Embryonic facial prominence (tissue), 1 donor: ENCODE data around the gene SRBD1.

Experiments
- DNase-seq: peaks from one replicate; pipeline ENCODE4 v3.0.0-alpha.2; 2016; ENCODE audit errors: extremely low spot score

SRBD1 gene

DNA sequence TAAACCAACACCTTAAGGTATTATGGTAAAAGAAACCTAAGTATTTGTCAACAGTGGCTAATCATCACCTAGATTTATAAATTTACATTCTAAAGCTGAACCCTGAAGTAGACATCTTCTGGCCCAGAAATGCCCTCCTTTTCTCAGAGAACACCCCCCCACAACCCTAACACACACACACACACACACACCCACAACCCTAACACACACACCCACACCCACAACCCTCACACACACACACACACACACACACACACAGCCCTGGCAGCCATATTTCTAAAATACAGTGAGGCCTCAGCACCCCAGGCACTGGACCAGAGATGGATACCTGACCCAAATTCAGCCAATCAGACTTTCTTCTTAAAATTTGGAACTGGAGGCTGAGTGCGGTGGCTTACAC, 14.3 kb downstream of the SRBD1 start:
- DNase-seq: no peak

DNA sequence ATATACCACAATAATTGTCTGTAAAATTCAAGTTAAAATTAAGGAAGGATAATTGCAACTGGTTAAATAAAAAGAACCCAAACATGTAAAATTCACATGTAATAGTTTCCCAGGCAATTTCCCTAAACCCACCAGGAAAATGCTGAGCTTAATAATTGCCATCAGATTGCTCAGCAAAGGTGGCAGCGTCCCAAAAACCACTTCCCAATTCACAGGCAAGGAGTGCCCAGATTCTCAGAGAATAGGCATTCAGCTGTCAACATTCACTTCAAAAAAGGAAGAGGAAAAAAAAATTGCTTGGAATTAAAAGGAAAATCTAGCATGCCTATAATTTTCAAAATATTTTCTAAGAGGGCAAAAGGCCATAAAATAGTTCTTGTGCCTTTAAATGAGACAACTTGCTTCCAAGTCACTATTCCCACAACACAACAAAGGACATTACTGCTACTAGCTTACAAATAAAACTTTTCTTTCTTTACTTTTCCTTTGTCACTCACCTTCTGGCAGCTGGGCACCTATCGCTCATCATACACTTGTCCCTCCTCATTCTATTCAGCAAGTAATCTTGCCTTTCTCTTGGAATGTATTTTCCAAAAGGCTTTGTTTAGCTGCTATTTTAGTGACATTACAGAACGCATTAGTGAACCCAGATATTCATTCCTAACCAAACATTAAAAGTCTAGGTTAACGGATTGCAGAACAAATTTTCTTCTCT, 15.2 kb downstream of the SRBD1 start:
- no peak for DNase-seq

DNA sequence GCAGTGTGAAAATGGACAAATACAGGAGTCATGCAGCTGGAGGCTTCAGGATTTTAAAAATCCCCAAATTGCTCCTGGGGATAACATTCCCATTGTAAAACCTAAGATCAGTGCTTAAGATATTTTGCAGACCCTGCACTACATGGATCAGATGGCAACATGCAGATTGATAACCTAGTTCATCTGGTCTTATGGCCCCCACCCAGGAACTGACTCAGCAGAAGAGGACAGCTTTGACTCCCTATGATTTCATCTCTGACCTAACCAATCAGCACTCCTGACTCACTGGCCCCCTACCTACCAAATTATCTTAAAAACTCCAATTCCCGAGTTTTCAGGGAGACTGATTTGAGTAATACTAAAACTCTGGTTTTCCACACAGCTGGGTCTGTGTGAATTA, 20.0 kb downstream of the SRBD1 start:
- no peak for DNase-seq

DNA sequence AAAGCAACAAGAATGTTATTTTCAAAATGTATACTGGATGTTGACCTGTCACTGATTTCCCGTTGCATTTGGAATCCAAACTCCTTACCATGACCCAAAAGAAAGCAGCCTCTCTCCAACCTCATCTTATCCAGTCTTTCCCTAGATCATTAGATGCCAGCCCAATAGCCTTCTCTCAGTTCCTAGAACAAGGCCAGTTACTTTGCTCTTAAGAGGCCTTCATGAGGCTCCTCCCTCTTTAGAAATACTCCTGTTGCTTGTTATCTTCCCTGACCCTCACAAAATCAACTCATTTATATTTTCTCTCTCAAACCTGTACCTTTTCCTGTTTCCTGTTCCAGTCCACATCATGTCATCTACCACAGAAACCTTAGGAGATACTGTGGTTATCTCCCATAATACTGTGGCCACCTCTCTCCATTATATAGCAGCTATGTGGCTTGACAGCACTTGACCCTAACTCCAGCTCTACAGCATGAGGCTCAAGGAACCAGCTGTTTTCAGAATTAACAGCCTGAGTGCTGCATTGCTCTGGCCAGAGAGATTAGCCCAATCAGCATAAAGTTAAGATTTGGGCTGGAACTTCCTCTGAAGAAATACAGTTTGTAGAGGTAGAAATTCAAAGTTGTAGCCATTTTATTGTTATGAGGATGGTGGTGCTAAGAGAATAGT, 22.8 kb downstream of the SRBD1 start:
- DNase-seq: no peak

DNA sequence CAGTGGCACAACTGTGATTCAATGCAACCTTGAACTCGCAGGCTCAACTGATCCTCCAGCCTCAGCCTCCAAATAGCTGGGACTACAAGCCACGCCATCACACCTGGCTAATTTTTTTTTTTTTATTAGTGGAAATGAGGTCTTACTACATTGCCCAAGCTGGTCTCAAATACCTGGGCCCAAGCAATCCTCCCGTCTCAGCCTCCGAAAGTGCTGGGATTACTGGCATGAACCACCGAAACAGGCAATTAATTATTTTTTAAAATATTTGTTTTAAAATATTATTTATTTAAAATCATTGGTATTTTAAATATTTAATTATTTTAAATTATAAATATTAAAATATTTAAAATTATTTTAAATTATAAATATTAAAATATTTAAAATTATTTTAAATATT, 24.5 kb downstream of the SRBD1 start:
- DNase-seq: no peak

DNA sequence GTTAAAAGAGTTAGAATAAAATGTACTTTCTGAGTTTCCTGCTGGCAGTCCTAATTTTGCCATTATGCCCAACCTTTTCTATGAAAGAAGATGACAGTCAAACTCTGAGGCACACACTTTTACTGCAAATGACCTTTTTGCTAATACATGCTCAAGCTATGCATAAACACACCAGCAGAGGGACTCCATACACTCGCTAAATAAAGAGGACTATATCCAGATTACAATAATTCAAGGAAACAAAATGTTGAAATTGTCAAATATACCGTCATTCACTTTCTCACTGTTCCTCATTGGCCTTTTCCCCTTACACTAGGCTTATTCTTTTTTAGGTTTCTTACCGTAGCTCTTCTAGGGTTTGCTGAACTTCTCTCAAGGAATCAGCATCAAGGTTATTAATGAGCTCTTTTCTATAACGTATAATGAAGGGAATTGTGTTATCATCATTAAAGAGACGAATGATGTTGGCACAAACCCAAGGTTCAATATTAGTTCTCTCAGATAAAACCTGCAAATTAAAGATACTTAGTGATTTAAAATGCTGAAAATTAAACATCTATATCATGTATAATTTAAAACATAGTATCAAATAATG, 25.7 kb downstream of the SRBD1 start:
- no peak for DNase-seq

DNA sequence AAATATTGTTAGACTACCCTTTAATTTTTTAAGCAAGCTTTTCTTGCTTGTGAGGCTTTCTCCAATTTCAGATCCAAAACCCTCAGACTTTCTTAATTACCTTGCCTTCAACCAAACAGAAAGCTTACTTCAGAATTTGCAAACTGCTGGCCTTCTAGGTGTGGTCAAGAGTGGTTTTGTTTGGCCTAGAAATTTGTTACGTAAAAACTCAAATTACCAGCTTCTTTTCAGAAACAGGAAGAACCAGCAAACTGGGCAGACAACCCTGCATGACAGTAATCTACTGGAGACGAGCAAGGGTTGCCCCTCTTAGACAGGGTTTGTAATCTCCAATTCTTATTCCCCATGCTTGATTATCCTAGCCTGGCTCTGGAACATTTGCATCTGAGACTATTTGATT, 27.1 kb downstream of the SRBD1 start:
- DNase-seq: no peak

DNA sequence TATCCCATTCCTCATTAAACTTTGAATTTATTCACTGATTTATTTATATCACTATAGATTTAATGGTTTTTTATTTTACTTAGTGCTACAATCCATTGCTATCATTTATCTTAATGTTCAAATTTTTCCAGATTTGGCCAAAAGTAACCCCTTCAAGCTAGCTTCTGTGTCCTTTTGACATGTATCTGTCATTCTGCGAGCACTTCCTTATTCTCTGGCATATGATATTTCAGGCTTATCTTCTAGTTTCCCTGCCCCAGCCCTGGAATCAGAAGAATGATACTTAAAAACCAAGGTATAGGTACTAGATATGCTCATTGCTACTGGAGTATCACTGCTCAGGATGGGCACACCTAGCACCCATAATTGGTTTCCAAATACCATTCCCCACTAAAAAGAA, 28.5 kb downstream of the SRBD1 start:
- DNase-seq: no peak

DNA sequence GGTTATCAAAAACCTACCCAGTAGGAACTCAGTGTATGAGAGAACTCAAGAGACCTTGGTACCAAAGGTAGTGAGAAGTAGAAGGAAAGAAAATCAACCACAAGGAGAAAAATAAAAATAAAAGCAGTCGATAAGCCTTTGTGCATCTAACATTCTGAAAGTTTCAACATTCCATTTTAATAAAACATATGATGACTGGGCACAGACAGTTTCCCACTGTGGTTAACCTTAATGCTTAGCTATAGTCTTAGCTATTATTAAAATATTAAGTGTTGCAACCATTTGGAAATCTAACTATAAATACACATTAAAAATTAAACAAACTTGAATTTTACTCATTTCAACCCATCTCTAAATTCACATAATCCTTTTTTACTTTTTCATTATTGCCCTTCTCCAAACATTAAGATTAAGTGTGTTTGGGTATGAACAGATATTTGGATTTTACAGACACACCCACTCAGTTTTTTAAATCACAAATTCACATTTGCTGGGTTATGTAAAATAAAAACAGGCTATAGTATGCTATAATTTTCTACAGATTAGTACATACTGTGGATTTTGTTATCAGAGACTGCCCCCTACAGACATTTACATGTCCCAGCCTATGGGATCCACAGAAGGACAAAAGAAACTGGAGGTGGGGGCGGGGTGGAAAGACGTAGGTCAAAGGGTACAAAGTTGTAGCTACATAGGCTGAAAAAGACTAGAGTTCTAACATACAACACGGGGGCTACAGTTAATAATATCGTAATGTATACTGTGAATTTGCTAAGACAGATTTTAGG, 32.8 kb downstream of the SRBD1 start:
- DNase-seq: no peak

DNA sequence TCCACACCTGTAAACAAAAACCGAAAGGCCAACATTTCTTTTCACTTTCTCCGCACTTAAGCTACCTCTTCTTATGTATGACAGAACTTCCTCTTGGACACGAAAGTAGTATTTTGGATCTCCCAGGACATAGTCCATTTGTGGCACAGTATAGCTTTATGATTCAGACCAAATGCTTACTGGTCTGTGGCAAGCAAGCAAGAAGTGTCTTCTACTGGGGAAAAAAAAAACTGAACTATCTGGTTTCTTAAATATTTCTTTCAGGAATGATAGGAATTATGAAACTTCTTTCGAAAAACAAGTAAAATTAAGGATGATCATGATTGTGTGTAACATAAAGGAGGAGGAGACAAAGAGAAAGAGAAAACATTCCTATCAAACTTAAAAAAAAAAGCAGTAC, 33.6 kb downstream of the SRBD1 start:
- DNase-seq: no peak

DNA sequence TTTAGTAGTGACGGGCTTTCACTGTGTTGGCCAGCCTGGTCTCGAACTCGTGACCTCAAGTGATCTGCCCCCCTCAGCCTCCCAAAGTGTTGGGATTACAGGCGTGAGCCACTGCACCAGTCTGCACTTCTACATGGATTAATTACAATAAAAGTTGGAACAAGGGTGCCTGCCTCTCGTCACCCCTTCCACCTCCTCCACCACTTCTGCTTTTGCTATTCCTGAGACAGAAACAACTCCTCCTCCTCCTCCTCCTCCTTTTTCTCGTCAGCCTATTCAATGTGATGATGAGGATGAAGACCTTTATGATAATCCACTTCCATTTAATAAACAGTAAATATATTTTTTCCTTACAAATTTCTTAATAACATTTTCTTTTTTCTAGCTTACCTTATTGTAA, 35.2 kb downstream of the SRBD1 start:
- DNase-seq: no peak

DNA sequence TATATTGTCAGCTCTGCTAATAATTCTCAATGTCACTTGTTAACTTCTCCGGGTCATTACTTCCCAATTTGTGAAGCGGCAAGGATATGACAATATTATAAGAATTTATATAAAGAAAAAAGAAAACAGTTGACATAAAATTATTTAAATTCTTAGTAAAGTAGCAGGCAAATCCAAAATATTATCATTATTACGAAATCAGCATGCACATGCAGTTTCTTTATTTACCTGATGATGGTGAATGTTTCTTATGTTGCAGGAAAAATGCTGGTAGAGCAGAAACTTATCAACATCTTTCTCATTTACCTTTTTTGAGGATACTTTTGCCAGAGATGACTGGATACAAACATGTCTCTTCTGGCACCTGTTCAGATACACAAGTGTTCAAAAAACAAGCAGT, 38.1 kb downstream of the SRBD1 start:
- DNase-seq: no peak

DNA sequence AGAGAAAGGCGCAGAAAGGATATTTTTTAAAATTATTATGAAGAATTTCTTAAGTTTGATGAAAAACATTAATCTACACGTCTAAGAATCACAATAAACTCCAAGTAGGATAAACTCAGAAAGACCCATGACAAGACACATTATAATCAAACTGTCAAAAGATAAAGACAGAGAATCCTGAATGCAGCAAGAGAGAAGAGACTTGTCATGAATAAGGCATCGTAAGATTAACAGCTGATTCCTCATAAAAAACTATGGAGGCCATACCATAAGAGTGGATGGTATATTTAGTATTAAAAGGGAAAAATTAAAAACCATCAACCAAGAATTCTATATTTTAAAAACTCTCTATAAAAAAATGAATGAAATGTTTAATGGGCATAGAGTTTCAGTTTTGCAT, 39.1 kb downstream of the SRBD1 start:
- no peak for DNase-seq

DNA sequence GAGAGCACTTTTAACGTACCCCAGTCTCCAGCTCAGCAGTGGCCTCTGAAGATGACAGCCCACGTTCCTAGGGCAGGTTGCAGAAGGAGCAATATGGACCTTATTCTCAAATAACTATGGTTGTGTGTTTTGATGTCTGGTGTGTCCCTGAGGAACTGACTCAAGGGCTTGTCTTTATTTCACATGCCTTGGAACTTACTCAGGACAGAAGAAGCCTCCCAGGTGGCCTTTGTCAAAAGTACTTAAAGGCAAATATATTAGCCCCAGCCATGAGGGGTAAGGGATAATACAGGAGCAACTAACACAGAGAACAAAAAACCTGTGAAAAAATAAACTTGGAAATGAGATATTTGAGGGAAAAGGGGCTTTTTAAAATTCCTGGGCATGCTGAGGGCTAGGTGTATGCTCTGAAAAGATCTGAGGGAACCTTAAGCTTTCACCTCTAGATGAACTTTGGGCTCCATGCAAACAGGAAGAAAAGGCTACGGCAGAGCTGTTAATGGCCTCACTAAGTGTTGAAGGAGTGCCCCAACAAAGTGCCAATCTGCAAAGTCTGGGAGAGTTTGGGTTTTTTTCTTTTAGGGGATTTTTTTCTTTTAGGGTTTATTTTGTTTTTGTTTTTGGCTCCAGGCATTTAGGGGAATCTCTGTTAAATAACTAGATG, 40.3 kb downstream of the SRBD1 start:
- no peak for DNase-seq

DNA sequence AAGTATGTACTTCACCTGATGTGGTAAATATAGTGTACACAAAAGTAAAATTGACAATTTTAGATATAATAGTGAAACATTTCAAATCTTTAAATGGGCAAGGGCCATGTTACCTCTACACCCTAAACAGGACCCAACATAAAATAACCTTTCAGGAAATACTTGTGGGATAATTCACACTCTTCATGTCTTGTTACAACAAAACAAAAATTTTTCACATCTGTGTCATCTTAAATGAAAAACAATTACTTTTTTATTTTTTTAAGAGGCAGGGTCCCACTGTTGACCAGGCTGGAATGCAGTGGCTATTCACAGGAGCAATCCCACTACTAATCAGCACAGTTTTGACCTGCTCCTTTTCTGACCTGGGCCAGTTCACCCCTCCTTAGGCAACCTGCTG, 42.1 kb downstream of the SRBD1 start:
- DNase-seq: no peak

DNA sequence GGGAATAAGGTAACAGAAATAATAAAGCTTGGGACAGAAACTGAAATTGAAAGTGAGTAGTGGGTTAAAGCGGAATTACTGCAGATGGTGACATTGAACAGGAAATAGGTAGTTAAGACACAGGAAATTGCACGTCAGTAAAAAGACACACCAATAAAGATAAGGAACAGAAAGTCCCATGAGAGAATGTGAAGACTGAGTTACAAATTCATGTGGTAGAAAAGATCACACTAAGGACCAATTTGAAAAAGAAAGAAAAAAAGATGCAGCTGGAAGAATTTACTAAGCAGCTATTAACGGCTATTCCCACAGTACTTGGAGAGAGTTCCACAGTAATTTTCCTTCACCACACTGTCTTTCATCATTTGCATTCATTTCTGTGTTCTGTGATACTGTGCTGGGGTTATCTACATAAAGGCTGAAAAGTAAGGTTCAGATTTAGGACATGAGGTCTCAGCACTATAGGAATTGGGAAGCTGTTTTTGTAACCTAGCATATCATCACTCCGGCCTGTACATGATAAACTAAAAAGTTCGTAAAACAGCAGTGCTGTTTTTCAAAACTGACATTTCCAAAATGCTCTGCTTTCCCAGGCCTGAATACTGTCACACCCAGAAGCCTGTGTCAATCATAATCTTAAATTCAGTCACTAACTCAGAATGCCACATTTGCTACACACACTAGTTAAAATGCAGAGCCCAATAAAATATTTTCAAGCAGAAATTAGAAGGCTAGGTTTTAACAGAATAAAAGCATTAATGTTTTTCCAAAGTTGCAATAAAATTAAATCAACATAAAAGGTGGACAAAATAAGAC, 42.9 kb downstream of the SRBD1 start:
- DNase-seq: no peak

DNA sequence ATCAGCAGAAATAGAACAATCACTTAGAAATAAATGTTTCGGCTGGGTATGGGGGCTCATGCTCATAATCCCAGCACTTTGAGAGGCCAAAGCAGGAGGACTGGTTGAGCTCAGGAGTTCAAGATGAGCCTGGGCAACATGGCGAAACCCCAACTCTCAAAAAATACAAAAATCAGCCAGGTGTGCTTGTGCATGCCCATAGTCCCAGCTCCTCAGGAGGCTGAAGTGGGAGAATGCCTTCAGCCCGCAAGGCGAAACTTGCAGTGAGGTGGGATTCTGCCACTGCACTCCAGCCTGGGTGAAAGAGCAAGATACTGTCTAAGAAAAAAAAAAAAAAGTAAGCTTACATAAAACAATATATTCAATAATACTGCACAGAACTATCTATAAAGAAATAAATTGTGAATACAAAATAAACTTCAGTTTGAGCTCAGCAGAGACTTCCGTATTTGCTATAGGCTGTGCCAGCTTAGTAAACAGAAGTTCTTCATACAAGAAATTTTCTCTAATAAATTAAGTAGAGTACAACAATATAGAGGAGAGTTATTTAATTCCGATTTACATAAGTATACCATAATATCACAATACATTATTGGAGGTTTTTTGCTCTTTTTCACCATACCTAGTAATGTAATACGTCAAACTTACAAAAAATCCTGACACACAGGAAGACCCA, 43.6 kb downstream of the SRBD1 start:
- no peak for DNase-seq

DNA sequence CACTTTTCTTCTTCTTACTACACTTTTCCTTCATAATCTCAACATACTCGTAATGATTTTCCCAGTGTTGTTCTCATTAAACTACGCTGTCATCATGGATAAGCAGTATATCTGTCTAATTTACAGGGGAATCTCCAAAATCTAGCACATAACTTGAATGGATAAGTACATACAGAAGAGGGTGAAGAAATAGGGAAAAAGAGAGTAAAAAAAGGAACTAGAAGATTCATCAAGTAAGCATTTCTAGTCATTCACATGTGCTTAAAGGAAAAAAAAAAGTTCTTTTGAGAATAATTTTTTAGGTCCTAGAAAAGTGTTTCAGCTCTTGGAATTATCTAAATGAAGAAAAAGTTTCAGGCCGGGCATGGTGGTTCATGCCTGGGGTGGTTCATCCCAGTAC, 51.6 kb downstream of the SRBD1 start:
- DNase-seq: no peak

DNA sequence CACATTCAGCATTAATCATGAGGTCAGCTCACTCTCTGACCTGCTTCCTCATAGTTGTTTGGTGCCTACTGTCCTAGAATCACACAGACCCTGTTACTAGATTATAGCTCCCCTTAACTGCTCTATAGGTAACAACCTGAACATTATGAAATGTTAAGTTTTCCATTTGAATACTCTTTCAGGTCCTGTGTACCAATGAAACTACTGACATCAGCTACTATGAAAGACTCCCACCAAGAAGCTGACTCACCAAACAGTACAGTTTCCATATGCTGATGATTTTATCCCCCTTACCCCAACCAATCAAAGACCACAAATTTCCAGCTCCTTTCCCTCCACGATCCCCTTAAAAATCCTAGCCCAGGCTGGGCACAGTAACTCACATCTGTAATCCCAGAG, 56.3 kb downstream of the SRBD1 start:
- DNase-seq: no peak

DNA sequence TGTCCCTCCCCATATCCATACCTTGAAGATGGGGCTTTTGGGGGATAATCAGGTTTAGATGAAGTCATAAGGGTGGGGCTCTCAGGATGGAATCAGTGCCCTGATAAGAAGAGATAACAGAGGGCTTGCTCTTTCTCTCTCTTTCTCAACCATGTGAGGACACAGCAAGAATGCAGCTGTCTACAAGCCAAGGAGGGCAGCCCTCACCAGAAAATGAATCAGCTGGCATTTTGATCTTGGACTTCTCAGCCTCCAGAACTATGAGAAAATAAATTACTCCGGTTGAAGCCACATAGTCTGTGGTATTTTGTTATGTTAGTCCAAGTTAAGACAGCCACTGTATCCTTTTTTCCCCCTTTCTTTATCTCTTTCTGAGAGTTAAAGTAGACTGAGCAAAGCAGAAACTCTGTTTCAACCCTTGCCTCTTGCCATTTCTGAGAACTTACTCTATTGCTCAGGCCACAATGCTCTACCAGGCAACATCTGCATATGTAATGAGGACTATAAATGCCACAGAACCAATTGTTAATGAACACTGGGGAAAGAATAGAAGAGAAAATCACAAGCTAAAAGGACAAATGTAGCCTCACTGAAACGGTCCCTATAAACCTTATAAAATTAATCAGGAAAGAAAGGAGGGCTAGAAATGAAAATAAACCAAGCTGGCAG, 56.9 kb downstream of the SRBD1 start:
- DNase-seq: no peak
